ENCODE data around the gene BTBD3.

- TF ChIP-seq POLR2A (IDR thresholded peaks at IDR 0.05; ENCODE audit: low read length) (no peak), GATA1 (IDR thresholded peaks at IDR 0.05; ENCODE audit: low read depth, low read length) (no peak)
Observed at GRCh38 chr20:11941593-11942246, 24.0 kb downstream of the BTBD3 start.

Data from erythroblast (primary cell).